SK-N-SH (cell line): ENCODE measurements around the gene NBEA. TPM values are rescaled to one million over a fixed set of nuclear protein-coding genes. Genes with fewer than 3 reads are reported as not detected.

Experiments
- CTCF ChIA-PET: fragments of 300-600, 350-600 bp; formaldehyde crosslinking; extraction: SDS; loops from one replicate; lab custom pipeline; 2021; lab: Yijun Ruan, JAX
- POLR2A ChIA-PET: fragments of 350-600 bp; sonication (Branson Sonifier 250); formaldehyde crosslinking; extraction: SDS; loops from one replicate; lab custom pipeline; 2020; ENCODE audit warnings: antibody characterized with exemption, inconsistent platforms; lab: Yijun Ruan, JAX
- DNase-seq: peaks from one replicate; pipeline ENCODE4 v3.0.0; 2012
- H2AFZ ChIP-seq: fragments of 200-600 bp; sonication (generic); 2 replicates; pipeline ENCODE4 v1.8.1; 2016; ENCODE audit warnings: antibody characterized with exemption, mild to moderate bottlenecking, low read depth
- H3F3A ChIP-seq: fragments of 200-600 bp; sonication (generic); replicated peaks from 2 replicates; pipeline ENCODE3; 2016; ENCODE audit warnings: antibody characterized with exemption, mild to moderate bottlenecking; ENCODE audit not compliant: insufficient read depth
- H3K27ac ChIP-seq, 2 experiments: fragments of 200-500 bp in 1 of 2; fragments of 200-600 bp in 1 of 2; sonication (Bioruptor generic) in 1 of 2; sonication (generic), shearing (Covaris generic) in 1 of 2; 2 replicates each; pipeline versions ENCODE4 v1.5.1 to v1.6.1; 2014 to 2016; ENCODE audit warnings: low read depth in 2 of 2, inconsistent platforms in 1 of 2, low read length in 1 of 2, mild to moderate bottlenecking in 1 of 2, mixed read lengths in 1 of 2
- H3K27me3 ChIP-seq: fragments of 200-600 bp; sonication (generic), shearing (Covaris generic); 2 replicates; pipeline ENCODE4 v1.6.1; 2016; ENCODE audit warnings: mixed run types; ENCODE audit not compliant: insufficient read depth
- H3K36me3 ChIP-seq, 2 experiments: fragments of 200-500 bp in 1 of 2; fragments of 200-600 bp in 1 of 2; sonication (Bioruptor generic) in 1 of 2; sonication (generic) in 1 of 2; replicated peaks in 1 of 2; 2 replicates each; pipeline versions ENCODE3 to v1.5.1; 2014 to 2016; ENCODE audit warnings: low read length in 1 of 2, mild to moderate bottlenecking in 1 of 2; ENCODE audit not compliant: insufficient read depth in 2 of 2, control insufficient read depth in 1 of 2
- H3K4me1 ChIP-seq, 2 experiments: fragments of 200-500 bp in 1 of 2; fragments of 200-600 bp in 1 of 2; sonication (Bioruptor generic) in 1 of 2; sonication (generic), shearing (Covaris generic) in 1 of 2; 2 replicates each; pipeline versions ENCODE4 v1.5.1 to v1.6.1; 2014 to 2016; ENCODE audit warnings: low read depth in 1 of 2, low read length in 1 of 2, mixed run types in 1 of 2; ENCODE audit not compliant: insufficient read depth in 2 of 2, control insufficient read depth in 1 of 2
- H3K4me2 ChIP-seq: fragments of 200-600 bp; sonication (generic), shearing (Covaris generic); 2 replicates; pipeline ENCODE4 v1.6.1; 2017; ENCODE audit warnings: mixed run types
- H3K4me3 ChIP-seq, 2 experiments: fragments of 200-500 bp in 1 of 2; fragments of 200-600 bp in 1 of 2; sonication (Bioruptor generic) in 1 of 2; sonication (generic), shearing (Covaris generic) in 1 of 2; 2 replicates each; pipeline versions ENCODE4 v1.5.1 to v1.8.1; 2014 to 2016; ENCODE audit warnings: low read depth in 2 of 2, inconsistent platforms in 1 of 2, low read length in 1 of 2, mild to moderate bottlenecking in 1 of 2, mixed read lengths in 1 of 2, moderate library complexity in 1 of 2
- H3K79me2 ChIP-seq: fragments of 200-600 bp; sonication (generic); 2 replicates; pipeline ENCODE4 v1.8.1; 2017; ENCODE audit warnings: mild to moderate bottlenecking; ENCODE audit not compliant: insufficient read depth
- H3K9ac ChIP-seq: fragments of 200-600 bp; sonication (generic); 2 replicates; pipeline ENCODE4 v1.6.1; 2017; ENCODE audit warnings: mixed run types
- H3K9me2 ChIP-seq: fragments of 200-600 bp; sonication (generic); 2 replicates; pipeline ENCODE4 v1.6.1; 2017; ENCODE audit warnings: mixed run types
- H3K9me3 ChIP-seq: fragments of 200-600 bp; sonication (generic); 2 replicates; pipeline ENCODE4 v1.6.1; 2017; ENCODE audit warnings: mixed run types, mild to moderate bottlenecking, moderate library complexity
- H4K20me1 ChIP-seq: fragments of 200-600 bp; sonication (generic); 2 replicates; pipeline ENCODE4 v1.6.1; 2017; ENCODE audit warnings: mild to moderate bottlenecking, mixed run types; ENCODE audit not compliant: insufficient read depth
- FOXJ3 ChIP-seq: sonication (generic); formaldehyde crosslinking; IDR thresholded peaks from 2 replicates; pipeline ENCODE4 v1.5.1; 2020; ENCODE audit warnings: mild to moderate bottlenecking, missing genetic modification reagents
- GABPA ChIP-seq: IDR thresholded peaks from 2 replicates; pipeline ENCODE4 v1.4.0; 2012; ENCODE audit warnings: low read depth, mild to moderate bottlenecking
- IRF3 ChIP-seq: fragments of 150-350 bp; IDR thresholded peaks from 2 replicates; pipeline ENCODE4 v1.6.1; 2016; ENCODE audit warnings: mild to moderate bottlenecking, low read depth, low read length
- POLR2AphosphoS5 ChIP-seq: IDR thresholded peaks from 2 replicates; pipeline ENCODE4 v1.6.1; 2012; ENCODE audit warnings: low read depth, low read length
- RFX5 ChIP-seq: IDR thresholded peaks from 2 replicates; pipeline ENCODE4 v1.6.1; 2012; ENCODE audit warnings: mild to moderate bottlenecking, improper control_type of control experiment, low read length
- TAF1 ChIP-seq: IDR thresholded peaks from 2 replicates; pipeline ENCODE4 v1.6.1; 2012; ENCODE audit warnings: low read depth, mild to moderate bottlenecking, low read length, moderate library complexity, borderline replicate concordance
- WGBS: methylation state at CpG from one replicate; pipeline ENCODE4 v1.1.6; 2017; ENCODE audit warnings: low lambda C conversion rate; 5-methylcytosine and 5-hydroxymethylcytosine counted together
- polyA plus RNA-seq, 3 experiments: library from polyadenylated mRNA; depleted of rRNA; stranded (reverse); fragments of >200 nt; gene quantifications; 2 replicates each; pipeline ENCODE4 v1.2.3, GENCODE V29; 2012
- TF ChIP-seq, protein P1 (sequence below): IDR thresholded peaks from 2 replicates; pipeline ENCODE4 v1.6.1; 2012; ENCODE audit warnings: mild to moderate bottlenecking, low read depth, low read length, moderate library complexity
- TF ChIP-seq, protein P2 (sequence below): fragments of 200-600 bp; sonication (generic); IDR thresholded peaks from 2 replicates; pipeline ENCODE4 v1.6.1; 2017; ENCODE audit warnings: antibody characterized with exemption, mild to moderate bottlenecking, moderate library complexity
- TF ChIP-seq, protein P3 (sequence below): IDR thresholded peaks from 2 replicates; pipeline ENCODE4 v1.4.0; 2012; ENCODE audit warnings: low read depth, borderline replicate concordance

Gene NBEA
- polyA plus RNA-seq, 1 of the 3 experiments (the other 2 are of a cell fraction) = 12.3 TPM

DNA sequence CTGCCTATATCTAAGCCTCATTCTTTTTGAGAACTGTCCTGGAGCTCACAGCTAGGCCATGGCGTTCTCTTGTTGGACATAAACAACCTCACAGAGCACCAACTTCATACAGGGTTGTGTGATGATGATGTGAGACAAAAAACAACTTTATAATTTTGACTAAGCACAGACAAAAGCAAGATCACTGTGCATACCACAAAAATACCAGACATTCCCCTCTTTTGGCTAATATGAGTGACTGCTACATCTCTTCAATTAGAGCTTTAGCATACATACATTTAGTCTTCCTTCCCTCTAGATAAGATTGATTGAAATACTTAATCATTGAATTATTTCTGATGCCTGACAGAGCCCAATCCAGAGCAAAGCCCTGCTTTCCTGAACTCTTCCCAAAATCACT, 526.1 kb downstream of the NBEA start (continued):
- no peak for TF ChIP-seq IRF3
- TF ChIP-seq, protein P1, sequence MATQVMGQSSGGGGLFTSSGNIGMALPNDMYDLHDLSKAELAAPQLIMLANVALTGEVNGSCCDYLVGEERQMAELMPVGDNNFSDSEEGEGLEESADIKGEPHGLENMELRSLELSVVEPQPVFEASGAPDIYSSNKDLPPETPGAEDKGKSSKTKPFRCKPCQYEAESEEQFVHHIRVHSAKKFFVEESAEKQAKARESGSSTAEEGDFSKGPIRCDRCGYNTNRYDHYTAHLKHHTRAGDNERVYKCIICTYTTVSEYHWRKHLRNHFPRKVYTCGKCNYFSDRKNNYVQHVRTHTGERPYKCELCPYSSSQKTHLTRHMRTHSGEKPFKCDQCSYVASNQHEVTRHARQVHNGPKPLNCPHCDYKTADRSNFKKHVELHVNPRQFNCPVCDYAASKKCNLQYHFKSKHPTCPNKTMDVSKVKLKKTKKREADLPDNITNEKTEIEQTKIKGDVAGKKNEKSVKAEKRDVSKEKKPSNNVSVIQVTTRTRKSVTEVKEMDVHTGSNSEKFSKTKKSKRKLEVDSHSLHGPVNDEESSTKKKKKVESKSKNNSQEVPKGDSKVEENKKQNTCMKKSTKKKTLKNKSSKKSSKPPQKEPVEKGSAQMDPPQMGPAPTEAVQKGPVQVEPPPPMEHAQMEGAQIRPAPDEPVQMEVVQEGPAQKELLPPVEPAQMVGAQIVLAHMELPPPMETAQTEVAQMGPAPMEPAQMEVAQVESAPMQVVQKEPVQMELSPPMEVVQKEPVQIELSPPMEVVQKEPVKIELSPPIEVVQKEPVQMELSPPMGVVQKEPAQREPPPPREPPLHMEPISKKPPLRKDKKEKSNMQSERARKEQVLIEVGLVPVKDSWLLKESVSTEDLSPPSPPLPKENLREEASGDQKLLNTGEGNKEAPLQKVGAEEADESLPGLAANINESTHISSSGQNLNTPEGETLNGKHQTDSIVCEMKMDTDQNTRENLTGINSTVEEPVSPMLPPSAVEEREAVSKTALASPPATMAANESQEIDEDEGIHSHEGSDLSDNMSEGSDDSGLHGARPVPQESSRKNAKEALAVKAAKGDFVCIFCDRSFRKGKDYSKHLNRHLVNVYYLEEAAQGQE = no peak
- no peak for TF ChIP-seq POLR2AphosphoS5
- TF ChIP-seq TAF1 = no peak

DNA sequence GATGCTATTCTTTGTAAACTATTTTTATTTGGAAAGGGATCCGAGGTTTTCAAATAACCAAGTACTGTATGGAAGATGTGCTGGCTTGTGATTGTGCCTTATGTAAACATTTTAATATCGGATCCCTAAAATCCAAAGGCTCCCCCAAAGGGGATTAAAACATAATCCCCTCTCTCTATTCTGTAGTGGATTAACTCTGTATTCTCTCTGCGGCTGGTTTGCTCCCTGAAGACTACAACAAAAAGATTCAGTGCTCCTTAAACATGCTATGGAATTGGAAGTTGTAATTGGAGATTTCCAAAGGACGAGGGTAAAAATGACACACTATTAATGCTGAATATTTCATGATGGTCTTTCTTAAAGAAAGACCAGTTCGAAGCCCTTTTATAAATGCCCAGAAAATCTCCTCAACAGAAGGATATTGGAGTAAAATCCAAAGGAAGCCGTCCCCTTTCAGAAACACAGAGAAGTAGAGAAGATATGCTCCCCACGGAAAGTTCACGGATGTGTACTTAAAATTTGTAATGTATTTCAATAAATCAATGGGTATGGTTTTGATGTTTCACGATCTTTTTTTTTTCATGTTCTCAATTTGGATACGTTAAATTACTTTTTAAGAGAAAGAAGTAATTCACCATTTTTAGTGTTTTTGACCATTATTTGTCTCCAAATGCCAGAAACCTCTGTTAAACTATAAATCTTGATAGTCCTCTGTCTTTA, 527.9 kb downstream of the NBEA start:
- Histone ChIP-seq H3K4me2 (peak overlapping the region; percentile 82), H3K79me2 (peaks cover 64% of the 10 kb centered on the region), H3K9me2 (no peaks in the 10 kb centered on the region), H4K20me1 (no peaks in the 10 kb centered on the region; the same call in 1 of the 2 replicates), H2AFZ (peak overlapping the region; percentile 66), H3K9ac (peak overlapping the region; percentile 89), H3F3A (peaks cover 47% of the 10 kb centered on the region), H3K27me3 (no peaks in the 10 kb centered on the region), H3K4me3 (peak overlapping the region; percentile 64 to 82), H3K9me3 (no peaks in the 10 kb centered on the region; the same call in 1 of the 2 replicates), H3K27ac (peak overlapping the region; percentile 93 to 99), H3K36me3 (peaks cover 24 to 25% of the 10 kb centered on the region in 2 experiments), H3K4me1 (peaks cover 9 to 11% of the 10 kb centered on the region in 2 experiments)
- CTCF ChIA-PET = no interaction called here
- 24% methylated on average over 10 of the region's 10 CpGs for WGBS
- TF ChIP-seq, protein P2, sequence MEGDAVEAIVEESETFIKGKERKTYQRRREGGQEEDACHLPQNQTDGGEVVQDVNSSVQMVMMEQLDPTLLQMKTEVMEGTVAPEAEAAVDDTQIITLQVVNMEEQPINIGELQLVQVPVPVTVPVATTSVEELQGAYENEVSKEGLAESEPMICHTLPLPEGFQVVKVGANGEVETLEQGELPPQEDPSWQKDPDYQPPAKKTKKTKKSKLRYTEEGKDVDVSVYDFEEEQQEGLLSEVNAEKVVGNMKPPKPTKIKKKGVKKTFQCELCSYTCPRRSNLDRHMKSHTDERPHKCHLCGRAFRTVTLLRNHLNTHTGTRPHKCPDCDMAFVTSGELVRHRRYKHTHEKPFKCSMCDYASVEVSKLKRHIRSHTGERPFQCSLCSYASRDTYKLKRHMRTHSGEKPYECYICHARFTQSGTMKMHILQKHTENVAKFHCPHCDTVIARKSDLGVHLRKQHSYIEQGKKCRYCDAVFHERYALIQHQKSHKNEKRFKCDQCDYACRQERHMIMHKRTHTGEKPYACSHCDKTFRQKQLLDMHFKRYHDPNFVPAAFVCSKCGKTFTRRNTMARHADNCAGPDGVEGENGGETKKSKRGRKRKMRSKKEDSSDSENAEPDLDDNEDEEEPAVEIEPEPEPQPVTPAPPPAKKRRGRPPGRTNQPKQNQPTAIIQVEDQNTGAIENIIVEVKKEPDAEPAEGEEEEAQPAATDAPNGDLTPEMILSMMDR = no peak
- TF ChIP-seq, protein P3, sequence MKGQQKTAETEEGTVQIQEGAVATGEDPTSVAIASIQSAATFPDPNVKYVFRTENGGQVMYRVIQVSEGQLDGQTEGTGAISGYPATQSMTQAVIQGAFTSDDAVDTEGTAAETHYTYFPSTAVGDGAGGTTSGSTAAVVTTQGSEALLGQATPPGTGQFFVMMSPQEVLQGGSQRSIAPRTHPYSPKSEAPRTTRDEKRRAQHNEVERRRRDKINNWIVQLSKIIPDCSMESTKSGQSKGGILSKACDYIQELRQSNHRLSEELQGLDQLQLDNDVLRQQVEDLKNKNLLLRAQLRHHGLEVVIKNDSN = no peak
- TF ChIP-seq GABPA (no peak), RFX5 (no peak), FOXJ3 (CRISPR knock-in tag) (no peak)
- DNase-seq = no peak
- POLR2A ChIA-PET = no interaction called here
